ENCODE measurements around the gene PCTP. TPM values are rescaled to one million over a fixed set of nuclear protein-coding genes. Genes with fewer than 3 reads are reported as not detected.

Gene PCTP
- total and polyA plus RNA-seq, 9 of the 15 experiments (the other 6 are each of a cell fraction or from before 2014, with no cell fraction given): 10.9 to 62.3 (median 41.2) TPM

- no peak for TF ChIP-seq REST (IDR thresholded peaks at IDR 0.05; ENCODE audit: borderline replicate concordance)
- no peak for TF ChIP-seq REST (CRISPR knock-in tag; IDR thresholded peaks at IDR 0.05; ENCODE audit: low read depth)
- TF ChIP-seq SMC3 (conservative IDR thresholded peaks at IDR 0.05; ENCODE audit: insufficient read depth, low read depth, low read length): no peak
- no peak for TF ChIP-seq XRCC5 (IDR thresholded peaks at IDR 0.05; ENCODE audit: low read depth, low read length)
- no peak for TF ChIP-seq U2AF1 (optimal IDR thresholded peaks at IDR 0.05; ENCODE audit: low read depth, low read length)
- no peak for TF ChIP-seq ZNF146 (CRISPR knock-in tag; IDR thresholded peaks at IDR 0.05; ENCODE audit: unreplicated experiment)
- no peak for TF ChIP-seq ADNP (tag; IDR thresholded peaks at IDR 0.05)
- TF ChIP-seq NFIC (IDR thresholded peaks at IDR 0.05): peak; percentile 94
- no peak for TF ChIP-seq CLOCK (CRISPR knock-in tag; IDR thresholded peaks at IDR 0.05; ENCODE audit: borderline replicate concordance)
- peak; percentile 40 for TF ChIP-seq GATA2 (CRISPR knock-in tag; IDR thresholded peaks at IDR 0.05)
- TF ChIP-seq JUND (IDR thresholded peaks at IDR 0.05; ENCODE audit: borderline replicate concordance, low read depth, low read length): peak; percentile 11; the same call in 1 of the 2 replicates
- TF ChIP-seq JUND (tag; IDR thresholded peaks at IDR 0.05; ENCODE audit: borderline replicate concordance, low read depth, low read length): 0 out of 3 replicates have a peak, but pooled peaks have one; percentile 15
- no peak for TF ChIP-seq CHAMP1 (IDR thresholded peaks at IDR 0.05)
- TF ChIP-seq MYBL2 (IDR thresholded peaks at IDR 0.05; ENCODE audit: low read depth): no peak
- TF ChIP-seq MYBL2 (CRISPR knock-in tag; IDR thresholded peaks at IDR 0.05; ENCODE audit: borderline replicate concordance): no peak
- TF ChIP-seq RCOR1 (IDR thresholded peaks at IDR 0.05; ENCODE audit: borderline replicate concordance in 1 of 2, low read depth in 2 of 2, low read length in 2 of 2): peak in 1 of 2 experiments; percentile 59; a peak in 1 of 4 replicates
These were observed 34.3 kb downstream of the PCTP start (continued) for GRCh38 chr17:55785181-55785580.
